WTC11 (cell line): ENCODE data around the gene SHLD1. TPM values are rescaled to one million over a fixed set of nuclear protein-coding genes. Genes with fewer than 3 reads are reported as not detected.
"Not testable (repeated sequence)": the region's sequence is repeated elsewhere in the genome, so short reads cannot be mapped to it uniquely, and the experiment has no call there.

ENCODE experiments used
- ATAC-seq: fragments of 200-7000 bp; cut with Tn5 transposase; 2 replicates; pipeline ENCODE4 v1.10.0; 2021; ENCODE audit warnings: mild to moderate bottlenecking, moderate library complexity
- CTCF ChIA-PET: fragments of 300-600 bp; sonication (Branson Sonifier 250); formaldehyde crosslinking; loops from one replicate; lab custom pipeline; 2021; ENCODE audit warnings: antibody characterized with exemption; lab: Charles Lee
- POLR2A ChIA-PET: fragments of 350-600 bp; sonication (Branson Sonifier 250); formaldehyde crosslinking; loops from one replicate; lab custom pipeline; 2021; ENCODE audit warnings: antibody characterized with exemption; lab: Charles Lee
- DNase-seq: peaks from one replicate; pipeline ENCODE4 v3.0.0; 2021; ENCODE audit warnings: low spot score
- H3K27ac Mint-ChIP-seq: 2 replicates; pipeline ENCODE4 v1.8.0; 2021; ENCODE audit warnings: mixed read lengths
- H3K27me3 Mint-ChIP-seq: 2 replicates; pipeline ENCODE4 v1.8.0; 2021; ENCODE audit warnings: low read depth, mild to moderate bottlenecking, moderate library complexity, mixed read lengths
- H3K36me3 Mint-ChIP-seq: 2 replicates; pipeline ENCODE4 v1.8.0; 2021; ENCODE audit warnings: mixed read lengths
- H3K4me1 Mint-ChIP-seq: 2 replicates; pipeline ENCODE4 v1.8.0; 2022; ENCODE audit warnings: mixed read lengths
- H3K4me3 Mint-ChIP-seq: 2 replicates; pipeline ENCODE4 v1.8.0; 2021; ENCODE audit warnings: mild to moderate bottlenecking, moderate library complexity, mixed read lengths
- H3K9me3 Mint-ChIP-seq: 2 replicates; pipeline ENCODE4 v1.8.0; 2021; ENCODE audit warnings: mixed read lengths
- AR ChIP-seq: fragments of 250-450 bp; sonication (Bioruptor Pico); IDR thresholded peaks from 2 replicates; pipeline ENCODE4 v1.9.0; 2021; ENCODE audit warnings: mild to moderate bottlenecking
- ATF2 ChIP-seq: sonication (generic); formaldehyde crosslinking; IDR thresholded peaks from 2 replicates; pipeline ENCODE4 v1.8.1; 2022; ENCODE audit warnings: low read depth, missing genetic modification reagents, borderline replicate concordance
- ELF4 ChIP-seq: sonication (generic); formaldehyde crosslinking; IDR thresholded peaks from 2 replicates; pipeline ENCODE4 v1.8.1; 2022; ENCODE audit warnings: low read depth, mild to moderate bottlenecking, moderate library complexity, missing genetic modification reagents
- FOXP1 ChIP-seq: sonication (generic); formaldehyde crosslinking; IDR thresholded peaks from 2 replicates; pipeline ENCODE4 v1.8.0; 2022; ENCODE audit warnings: missing genetic modification reagents, mild to moderate bottlenecking, moderate library complexity, borderline replicate concordance
- JAZF1 ChIP-seq: fragments of 250-450 bp; sonication (Bioruptor Pico); IDR thresholded peaks from 2 replicates; pipeline ENCODE4 v1.9.0; 2021; ENCODE audit warnings: moderate library complexity, mild to moderate bottlenecking, inconsistent platforms
- KAT7 ChIP-seq: sonication (generic); formaldehyde crosslinking; IDR thresholded peaks from 2 replicates; pipeline ENCODE4 v1.8.1; 2023; ENCODE audit warnings: missing genetic modification reagents, mild to moderate bottlenecking, borderline replicate concordance
- NFE2L1 ChIP-seq: sonication (generic); formaldehyde crosslinking; IDR thresholded peaks from 2 replicates; pipeline ENCODE4 v1.8.1; 2023; ENCODE audit warnings: missing genetic modification reagents
- NR3C1 ChIP-seq: sonication (generic); formaldehyde crosslinking; conservative IDR thresholded peaks from 2 replicates; pipeline ENCODE4 v1.8.1; 2023; ENCODE audit warnings: low read depth, mild to moderate bottlenecking, missing genetic modification reagents
- OVOL2 ChIP-seq: fragments of 250-450 bp; sonication (Bioruptor Pico); IDR thresholded peaks from 2 replicates; pipeline ENCODE4 v1.9.0; 2021; ENCODE audit warnings: mild to moderate bottlenecking, borderline replicate concordance
- TP53 ChIP-seq: sonication (generic); formaldehyde crosslinking; IDR thresholded peaks from 2 replicates; pipeline ENCODE4 v1.8.1; 2023; ENCODE audit warnings: mild to moderate bottlenecking, missing genetic modification reagents
- USF2 ChIP-seq: sonication (generic); formaldehyde crosslinking; IDR thresholded peaks from 2 replicates; pipeline ENCODE4 v1.8.1; 2023; ENCODE audit warnings: mild to moderate bottlenecking, missing genetic modification reagents, moderate library complexity
- ZNF232 ChIP-seq: sonication (generic); formaldehyde crosslinking; IDR thresholded peaks from 2 replicates; pipeline ENCODE4 v1.8.0; 2022; ENCODE audit warnings: mild to moderate bottlenecking, missing genetic modification reagents
- ZNF317 ChIP-seq: sonication (generic); formaldehyde crosslinking; IDR thresholded peaks from 2 replicates; pipeline ENCODE4 v1.8.1; 2023; ENCODE audit warnings: low read depth, mild to moderate bottlenecking, moderate library complexity, missing genetic modification reagents, borderline replicate concordance
- ZNF423 ChIP-seq: fragments of 250-450 bp; sonication (Bioruptor Pico); IDR thresholded peaks from 2 replicates; pipeline ENCODE4 v2.1.2; 2022; ENCODE audit warnings: mild to moderate bottlenecking, moderate library complexity
- ZNF532 ChIP-seq: fragments of 250-450 bp; sonication (Bioruptor Pico); IDR thresholded peaks from 2 replicates; pipeline ENCODE4 v1.9.0; 2021; ENCODE audit warnings: mild to moderate bottlenecking, borderline replicate concordance
- total RNA-seq: library from RNA; stranded (reverse); gene quantifications from 3 replicates; pipeline ENCODE4 v1.2.3, GENCODE V29; 2021
- TF ChIP-seq, protein P1 (sequence below): sonication (generic); formaldehyde crosslinking; IDR thresholded peaks from 2 replicates; pipeline ENCODE4 v1.8.0; 2022; ENCODE audit warnings: mild to moderate bottlenecking, missing genetic modification reagents

SHLD1 gene
- total RNA-seq, 1 experiment from 2014 or later, result 4.1 TPM

DNA sequence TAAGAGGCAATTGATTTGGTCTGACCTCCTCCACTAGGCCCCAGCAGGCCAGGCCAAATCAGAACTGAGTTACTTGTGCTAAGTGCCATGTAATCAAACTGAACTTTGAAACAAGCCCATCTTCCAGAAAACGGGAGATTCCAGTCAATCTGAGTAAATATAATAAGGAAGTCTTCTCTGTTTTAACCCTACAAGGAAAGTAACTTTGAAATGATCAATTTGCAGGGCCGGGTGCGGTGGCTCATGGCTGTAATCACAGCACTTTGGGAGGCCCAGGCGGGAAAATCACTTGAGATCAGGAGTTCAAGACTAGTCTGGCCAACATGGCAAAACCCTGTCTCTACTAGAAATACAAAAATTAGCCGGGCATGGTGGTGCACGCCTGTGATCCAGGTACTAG is 2.0 kb upstream of the SHLD1 start:
- no peak for ATAC-seq
- CTCF ChIA-PET, result no interaction called here
- POLR2A ChIA-PET, result no interaction called here
- Mint-ChIP-seq H3K36me3 (peaks cover 3% of the 10 kb centered on the region; the same call in 1 of the 2 replicates), H3K4me1 (peaks cover 9% of the 10 kb centered on the region), H3K9me3 (peaks cover 4% of the 10 kb centered on the region; the same call in 1 of the 2 replicates), H3K27me3 (peaks cover 4% of the 10 kb centered on the region; the same call in 1 of the 2 replicates), H3K4me3 (no peak overlapping the region), H3K27ac (no peak overlapping the region)
- DNase-seq, result no peak
- TF ChIP-seq ZNF232 (CRISPR knock-in tag), result no peak
- TF ChIP-seq, protein P1, sequence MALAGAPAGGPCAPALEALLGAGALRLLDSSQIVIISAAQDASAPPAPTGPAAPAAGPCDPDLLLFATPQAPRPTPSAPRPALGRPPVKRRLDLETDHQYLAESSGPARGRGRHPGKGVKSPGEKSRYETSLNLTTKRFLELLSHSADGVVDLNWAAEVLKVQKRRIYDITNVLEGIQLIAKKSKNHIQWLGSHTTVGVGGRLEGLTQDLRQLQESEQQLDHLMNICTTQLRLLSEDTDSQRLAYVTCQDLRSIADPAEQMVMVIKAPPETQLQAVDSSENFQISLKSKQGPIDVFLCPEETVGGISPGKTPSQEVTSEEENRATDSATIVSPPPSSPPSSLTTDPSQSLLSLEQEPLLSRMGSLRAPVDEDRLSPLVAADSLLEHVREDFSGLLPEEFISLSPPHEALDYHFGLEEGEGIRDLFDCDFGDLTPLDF (CRISPR knock-in tag), result no peak
- no peak for TF ChIP-seq NFE2L1 (CRISPR knock-in tag)
- TF ChIP-seq USF2 (CRISPR knock-in tag), result no peak
- TF ChIP-seq FOXP1, result no peak
- TF ChIP-seq JAZF1 (CRISPR knock-in tag), result no peak
- TF ChIP-seq NR3C1, result no peak
- TF ChIP-seq OVOL2 (CRISPR knock-in tag), result no peak
- no peak for TF ChIP-seq TP53 (CRISPR knock-in tag)
- TF ChIP-seq ZNF423 (CRISPR knock-in tag), result no peak
- no peak for TF ChIP-seq KAT7 (CRISPR knock-in tag)
- no peak for TF ChIP-seq ELF4
- TF ChIP-seq AR (CRISPR knock-in tag), result no peak
- no peak for TF ChIP-seq ZNF532 (CRISPR knock-in tag)
- no peak for TF ChIP-seq ATF2 (CRISPR knock-in tag)
- TF ChIP-seq ZNF317, result no peak

DNA sequence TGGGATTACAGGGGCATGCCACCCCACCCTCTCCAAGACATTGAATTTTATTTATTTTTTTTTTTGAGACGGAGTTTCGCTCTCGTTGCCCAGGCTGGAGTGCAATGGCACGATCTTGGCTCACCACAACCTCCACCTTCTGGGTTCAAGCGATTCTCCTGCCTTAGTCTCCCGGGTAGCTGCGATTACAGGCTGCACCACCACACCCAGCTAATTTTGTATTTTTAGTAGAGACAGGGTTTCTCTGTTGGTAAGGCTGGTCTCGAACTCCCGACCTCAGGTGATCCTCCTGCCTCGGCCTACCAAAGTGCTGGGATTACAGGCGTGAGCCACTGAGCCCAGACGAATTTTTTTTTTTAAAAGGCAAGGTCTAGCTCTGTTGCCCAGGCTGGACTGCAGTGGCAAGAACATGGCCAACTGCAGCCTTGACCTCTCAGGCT is 669 bp upstream of the SHLD1 start:
- H3K27me3 Mint-ChIP-seq, ATAC-seq, H3K4me3 Mint-ChIP-seq, H3K27ac Mint-ChIP-seq, POLR2A ChIA-PET, CTCF ChIA-PET, H3K9me3 Mint-ChIP-seq, DNase-seq, H3K36me3 Mint-ChIP-seq: not testable (repeated sequence)
- H3K4me1 Mint-ChIP-seq, result peaks cover 16% of the 10 kb centered on the region
